IPS-18c (cell line): Measurements from ENCODE around the gene TCEAL3.
"Not testable (repeated sequence)": the region's sequence is repeated elsewhere in the genome, so short reads cannot be mapped to it uniquely, and the experiment has no call there.

Source experiments
- H3K4me3 ChIP-seq: 2 replicates; pipeline ENCODE4 v1.7.0; 2013; ENCODE audit warnings: low read depth, mild to moderate bottlenecking, low read length, moderate library complexity; ENCODE audit not compliant: insufficient read depth
- H3K9me3 ChIP-seq: one replicate; pipeline ENCODE4 v1.6.1; 2013; ENCODE audit warnings: mild to moderate bottlenecking, low read length, moderate library complexity; ENCODE audit not compliant: control insufficient read depth, insufficient read depth

TCEAL3 gene

GRCh38 chrX:103651151-103651773 is 43.5 kb downstream of the TCEAL3 start:
- no peak overlapping the region for H3K4me3 ChIP-seq
- H3K9me3 ChIP-seq: no peaks in the 10 kb centered on the region

- H3K4me3 ChIP-seq, H3K9me3 ChIP-seq: not testable (repeated sequence)
Measured at GRCh38 chrX:103655230-103656000, 47.7 kb downstream of the TCEAL3 start.

DNA sequence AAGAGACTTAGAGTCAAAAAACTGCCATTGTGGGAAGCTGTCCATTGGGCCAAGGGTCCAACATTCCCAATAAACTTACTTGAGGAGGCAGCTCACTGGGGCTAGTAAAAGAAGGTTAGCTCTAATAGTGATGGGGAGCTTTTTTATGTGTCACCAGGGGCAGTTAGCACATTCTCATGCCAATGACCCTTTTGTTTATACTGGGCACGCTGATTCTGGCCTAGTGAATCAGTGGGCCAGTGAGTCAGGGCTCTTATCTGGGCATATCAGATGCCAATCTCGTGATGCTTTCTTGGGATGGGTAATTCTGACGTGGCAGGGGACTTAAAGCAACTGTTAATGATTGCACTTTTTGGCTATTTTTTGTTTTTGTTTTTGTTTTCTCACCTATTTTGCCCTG is 48.9 kb downstream of the TCEAL3 start:
- Histone ChIP-seq H3K9me3 (no peaks in the 10 kb centered on the region), H3K4me3 (no peak overlapping the region)

- H3K4me3 ChIP-seq: not testable (repeated sequence)
Measured at GRCh38 chrX:103657066-103657465, 49.3 kb downstream of the TCEAL3 start.

GRCh38 chrX:103658681-103659433 is 51.1 kb downstream of the TCEAL3 start:
- Histone ChIP-seq H3K9me3 (no peaks in the 10 kb centered on the region), H3K4me3 (no peak overlapping the region)

More at GRCh38 chrX:103657066-103657465, 49.3 kb downstream of the TCEAL3 start:
- H3K9me3 ChIP-seq: not testable (repeated sequence)

DNA sequence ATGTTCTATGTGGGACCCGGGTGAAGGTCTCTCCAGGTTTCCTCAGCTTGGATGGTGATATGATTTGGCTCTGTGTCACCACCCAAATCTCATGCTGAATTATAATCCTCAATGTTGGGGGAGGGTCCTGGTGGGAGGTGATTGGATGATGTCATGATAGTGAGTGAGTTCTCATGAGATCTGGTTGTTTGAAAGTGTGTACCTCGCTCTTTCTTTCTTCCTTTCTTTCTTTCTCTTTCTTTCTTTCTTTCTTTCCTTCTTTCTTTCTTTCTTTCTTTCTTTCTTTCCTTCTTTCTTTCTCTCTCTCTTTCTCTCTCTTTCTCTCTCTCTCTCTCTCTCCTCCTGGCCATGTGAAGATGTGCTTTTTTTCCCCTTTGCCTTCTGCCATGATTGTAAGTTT is 51.7 kb downstream of the TCEAL3 start:
- H3K9me3 ChIP-seq, H3K4me3 ChIP-seq: not testable (repeated sequence)
